Mesenteric fat pad (tissue), 1 donor: ENCODE data around the gene INTS11. TPM values are rescaled to one million over a fixed set of nuclear protein-coding genes. Genes with fewer than 3 reads are reported as not detected.

Experiments
- DNase-seq: peaks from one replicate; pipeline ENCODE4 v3.0.0-alpha.2; 2020; ENCODE audit warnings: low spot score
- total RNA-seq: library from RNA; stranded (reverse); fragmentation: NEBNext Ultra II Directional; extraction: Animal tissue kit (Norgen Biotek cat#: 25700); gene quantifications from one replicate; pipeline ENCODE4 v1.2.1, GENCODE V29; 2021
- donor health status: DM: yes; HTN: yes; CAD: no.

The INTS11 gene
- total RNA-seq, 1 donor from 2014 or later = 74.7 TPM

- no peak for DNase-seq
Observed at GRCh38 chr1:1303736-1304135, 20.7 kb downstream of the INTS11 start.

GRCh38 chr1:1302951-1303509 lies 21.4 kb downstream of the INTS11 start:
- DNase-seq = no peak

GRCh38 chr1:1302006-1302430 lies 22.4 kb downstream of the INTS11 start:
- DNase-seq = no peak

GRCh38 chr1:1300352-1300739 lies 24.1 kb downstream of the INTS11 start:
- DNase-seq = no peak

- no peak for DNase-seq
Observed at GRCh38 chr1:1299686-1300351, 24.6 kb downstream of the INTS11 start.

GRCh38 chr1:1298861-1299685 lies 25.4 kb downstream of the INTS11 start:
- no peak for DNase-seq

GRCh38 chr1:1297802-1298424 lies 26.5 kb downstream of the INTS11 start:
- DNase-seq = no peak

- no peak for DNase-seq
Observed at GRCh38 chr1:1296070-1297061, 28.1 kb downstream of the INTS11 start.

- DNase-seq = no peak
Observed at GRCh38 chr1:1295154-1295923, 29.1 kb downstream of the INTS11 start.

GRCh38 chr1:1294250-1294890 lies 30.1 kb downstream of the INTS11 start:
- no peak for DNase-seq

- DNase-seq = no peak
Observed at GRCh38 chr1:1293263-1294249, 30.9 kb downstream of the INTS11 start.

GRCh38 chr1:1292851-1293250 lies 31.6 kb downstream of the INTS11 start:
- no peak for DNase-seq

- no peak for DNase-seq
Observed at GRCh38 chr1:1292442-1292779, 32.0 kb downstream of the INTS11 start.

- no peak for DNase-seq
Observed at GRCh38 chr1:1291548-1292441, 32.7 kb downstream of the INTS11 start.

- DNase-seq = no peak
Observed at GRCh38 chr1:1291023-1291528, 33.4 kb downstream of the INTS11 start.

GRCh38 chr1:1290238-1290731 lies 34.2 kb downstream of the INTS11 start:
- DNase-seq = no peak
